ENCODE measurements around the gene PITRM1. TPM values are rescaled to one million over a fixed set of nuclear protein-coding genes. Genes with fewer than 3 reads are reported as not detected.

Gene PITRM1
- total and polyA plus RNA-seq, 2 donors (not counting 3 experiments of a cell fraction or from before 2014, with no cell fraction given): 83.2 to 145 TPM

- TF ChIP-seq POLR2AphosphoS5 (IDR thresholded peaks at IDR 0.05; ENCODE audit: insufficient read depth, low read depth, low read length) (no peak), CTCF (IDR thresholded peaks at IDR 0.05; ENCODE audit: extremely low read depth in 1 of 2, insufficient read depth in 1 of 2, low read depth in 1 of 2, low read length in 2 of 2) (no peak), FOS (IDR thresholded peaks at IDR 0.05; ENCODE audit: borderline replicate concordance, insufficient read depth, low read length) (no peak), EZH2 (IDR thresholded peaks at IDR 0.05; ENCODE audit: borderline replicate concordance, low read depth, low read length, severe bottlenecking) (no peak), POLR2A (IDR thresholded peaks at IDR 0.05; ENCODE audit: low read depth, low read length) (no peak), GATA2 (IDR thresholded peaks at IDR 0.05; ENCODE audit: insufficient read depth, insufficient read length, low read depth, low read length) (no peak), MAX (IDR thresholded peaks at IDR 0.05; ENCODE audit: insufficient read depth, insufficient read length) (no peak), MYC (IDR thresholded peaks at IDR 0.05; ENCODE audit: low read depth, low read length) (no peak), JUN (IDR thresholded peaks at IDR 0.05; ENCODE audit: borderline replicate concordance, insufficient read depth, insufficient read length, low read depth) (no peak)
- BruUV-seq (replicated peaks): no TSS peak
- H3K79me2 ChIP-seq (ENCODE audit: control insufficient read depth, insufficient read depth, low read length): no peaks in the 10 kb centered on the region
- ChIA-PET POLR2A (no interaction called here), CTCF (interaction anchor here (1.3 kb wide), 1 partner anchor 12 kb away, joined by 3 read pairs; no protein-coding TSS in a partner anchor)
- FAIRE-seq (no peak), DNase-seq (ENCODE audit: low read depth, low spot score) (no peak)
- no peaks in the 10 kb centered on the region for H3K4me1 ChIP-seq (ENCODE audit: control insufficient read depth, extremely low read depth, insufficient read depth, low read length)
- no peaks in the 10 kb centered on the region for H3K36me3 ChIP-seq (ENCODE audit: control insufficient read depth in 2 of 2, extremely low read depth in 1 of 2, insufficient read depth in 2 of 2, low read length in 2 of 2)
- no peak overlapping the region for H2AFZ ChIP-seq (ENCODE audit: low read depth, low read length)
- H3K27ac ChIP-seq (ENCODE audit: insufficient read depth, low read depth, low read length): no peak overlapping the region
- no peak overlapping the region for H3K4me3 ChIP-seq (replicated peaks in 1 of 3; ENCODE audit: insufficient read depth in 1 of 3, low read depth in 1 of 3, low read length in 3 of 3)
- H4K20me1 ChIP-seq (replicated peaks; ENCODE audit: control insufficient read depth, extremely low read depth, insufficient read depth, low read length): no peaks in the 10 kb centered on the region
- H3K9ac ChIP-seq (replicated peaks; ENCODE audit: extremely low read depth, insufficient read depth, low read length): no peak overlapping the region
- intact Hi-C loops (cut with micrococcal nuclease): no loop called here
- no peaks in the 10 kb centered on the region for H3K9me3 ChIP-seq (replicated peaks; ENCODE audit: control insufficient read depth, insufficient read depth, low read length)
- H3K9me1 ChIP-seq (replicated peaks; ENCODE audit: control insufficient read depth, extremely low read depth, insufficient read depth, low read length): no peaks in the 10 kb centered on the region
- H3K4me2 ChIP-seq (ENCODE audit: insufficient read depth, low read length): no peak overlapping the region
- peaks cover 27% of the 10 kb centered on the region in 2 experiments for H3K27me3 ChIP-seq (ENCODE audit: control insufficient read depth in 2 of 2, insufficient read depth in 2 of 2, low read length in 2 of 2)
- dilution Hi-C loops (cut with MboI; ENCODE audit: extremely low pct_ligation_motif_present, low sequenced_read_pairs): no loop called here
These were observed 13.8 kb upstream of the PITRM1 start for GRCh38 chr10:3186368-3186767.

Data from endothelial cell of umbilical vein (primary cell).